Duodenal mucosa (tissue), 2 donors: Measurements from ENCODE around the gene ZNF74.

ENCODE experiments used
- H3K27ac ChIP-seq: one replicate; pipeline ENCODE4 v1.7.0; 2013; ENCODE audit warnings: low read depth, low read length
- H3K27me3 ChIP-seq, 2 donors: one replicate each; pipeline ENCODE4 v1.7.0; 2013; ENCODE audit warnings: low read length in 2 of 2, control low read depth in 1 of 2; ENCODE audit not compliant: insufficient read depth in 2 of 2, control insufficient read depth in 1 of 2
- H3K36me3 ChIP-seq, 2 donors: one replicate each; pipeline ENCODE4 v1.7.0; 2013; ENCODE audit warnings: low read length in 2 of 2, control low read depth in 1 of 2; ENCODE audit not compliant: insufficient read depth in 2 of 2, control insufficient read depth in 1 of 2
- H3K4me1 ChIP-seq, 2 donors: one replicate each; pipeline ENCODE4 v1.7.0; 2013; ENCODE audit warnings: low read length in 2 of 2, control low read depth in 1 of 2; ENCODE audit not compliant: insufficient read depth in 2 of 2, control insufficient read depth in 1 of 2
- H3K4me3 ChIP-seq, 2 donors: one replicate each; pipeline ENCODE4 v1.7.0; 2013; ENCODE audit warnings: low read length in 2 of 2, low read depth in 1 of 2
- H3K9ac ChIP-seq, 2 donors: one replicate each; pipeline ENCODE4 v1.7.0; 2013; ENCODE audit warnings: low read length in 2 of 2, low read depth in 1 of 2
- H3K9me3 ChIP-seq, 2 donors: one replicate each; pipeline ENCODE4 v1.7.0; 2013; ENCODE audit warnings: low read length in 2 of 2, control low read depth in 1 of 2; ENCODE audit not compliant: control insufficient read depth in 1 of 2

The ZNF74 gene

GRCh38 chr22:20456722-20457076, 62.7 kb downstream of the ZNF74 start:
- Histone ChIP-seq H3K9ac (no peak overlapping the region), H3K36me3 (peaks cover 4 to 13% of the 10 kb centered on the region in 2 donors), H3K9me3 (no peaks in the 10 kb centered on the region), H3K27ac (no peak overlapping the region), H3K4me1 (peaks cover 0 to 3% of the 10 kb centered on the region in 2 donors), H3K4me3 (no peak overlapping the region), H3K27me3 (no peaks in the 10 kb centered on the region)

GRCh38 chr22:20457506-20458240, 63.7 kb downstream of the ZNF74 start:
- Histone ChIP-seq H3K27ac (no peak overlapping the region), H3K4me3 (no peak overlapping the region), H3K27me3 (no peaks in the 10 kb centered on the region), H3K36me3 (peaks cover 4 to 13% of the 10 kb centered on the region in 2 donors), H3K9me3 (no peaks in the 10 kb centered on the region), H3K9ac (no peak overlapping the region), H3K4me1 (peaks cover 0 to 3% of the 10 kb centered on the region in 2 donors)
